SU-DHL-6 (cell line): ENCODE measurements around the gene CRHR2.

Experiments
- H2AFZ ChIP-seq: fragments of 200-600 bp; sonication (generic); 2 replicates; pipeline ENCODE4 v1.6.1; 2014; ENCODE audit warnings: low read depth, mild to moderate bottlenecking, moderate library complexity, mixed read lengths, antibody characterized with exemption, low read length; ENCODE audit not compliant: severe bottlenecking
- H3F3A ChIP-seq: fragments of 200-600 bp; shearing (Covaris generic); 2 replicates; pipeline ENCODE4 v1.6.0; 2016; ENCODE audit warnings: antibody characterized with exemption, mild to moderate bottlenecking; ENCODE audit not compliant: insufficient read depth
- H3K27ac ChIP-seq: fragments of 200-600 bp; sonication (generic); 2 replicates; pipeline ENCODE4 v1.5.1; 2016; ENCODE audit warnings: low read depth, mild to moderate bottlenecking, low read length, moderate library complexity, mixed read lengths
- H3K27me3 ChIP-seq: fragments of 200-600 bp; sonication (generic), shearing (Covaris generic); 2 replicates; pipeline ENCODE4 v1.6.0; 2014; ENCODE audit warnings: mild to moderate bottlenecking, low read length
- H3K36me3 ChIP-seq: fragments of 200-600 bp; sonication (generic); 2 replicates; pipeline ENCODE4 v1.6.1; 2014; ENCODE audit warnings: mild to moderate bottlenecking, low read length, mixed read lengths
- H3K4me2 ChIP-seq: fragments of 300-600, 200-600 bp; shearing (Covaris generic), sonication (generic); 2 replicates; pipeline ENCODE4 v1.6.0; 2014; ENCODE audit warnings: low read length, low read depth, mild to moderate bottlenecking; ENCODE audit not compliant: poor library complexity, severe bottlenecking
- H3K4me3 ChIP-seq: fragments of 200-600 bp; sonication (generic); 2 replicates; pipeline ENCODE4 v1.5.1; 2014; ENCODE audit warnings: antibody characterized with exemption, low read length, mild to moderate bottlenecking, mixed read lengths; ENCODE audit not compliant: insufficient read depth, poor library complexity, severe bottlenecking
- H3K79me2 ChIP-seq: fragments of 200-600 bp; sonication (generic); 2 replicates; pipeline ENCODE4 v1.6.1; 2014; ENCODE audit warnings: mild to moderate bottlenecking, low read length, moderate library complexity; ENCODE audit not compliant: insufficient read depth
- H3K9ac ChIP-seq: fragments of 200-600 bp; sonication (generic); 2 replicates; pipeline ENCODE4 v1.7.0; 2014; ENCODE audit warnings: mild to moderate bottlenecking, low read length
- H3K9me2 ChIP-seq: fragments of 200-600 bp; sonication (generic); replicated peaks from 2 replicates; pipeline ENCODE4 v1.6.1; 2014; ENCODE audit warnings: low read length; ENCODE audit not compliant: insufficient read depth
- H3K9me3 ChIP-seq: fragments of 200-600 bp; sonication (generic); 2 replicates; pipeline ENCODE4 v1.6.1; 2014; ENCODE audit warnings: low read length, mixed read lengths; ENCODE audit not compliant: insufficient read depth
- H4K20me1 ChIP-seq: fragments of 200-600 bp; sonication (generic); 2 replicates; pipeline ENCODE4 v1.6.1; 2014; ENCODE audit warnings: low read depth, mild to moderate bottlenecking, antibody characterized with exemption, low read length, moderate library complexity, mixed read lengths
- CTCF ChIP-seq: fragments of 200-600 bp; sonication (generic); IDR thresholded peaks from one replicate; pipeline ENCODE4 v1.5.1; 2017; ENCODE audit warnings: antibody characterized with exemption, mild to moderate bottlenecking, low read length, moderate library complexity; ENCODE audit not compliant: insufficient read depth, poor library complexity, severe bottlenecking
- EZH2phosphoT487 ChIP-seq: fragments of 200-600 bp; sonication (generic), shearing (Covaris generic); conservative IDR thresholded peaks from 2 replicates; pipeline ENCODE4 v1.6.1; 2018; ENCODE audit warnings: mild to moderate bottlenecking, antibody characterized with exemption, low read length, moderate library complexity, mixed read lengths

Gene CRHR2

GRCh38 chr7:30633223-30633622 lies 49.0 kb downstream of the CRHR2 start:
- Histone ChIP-seq H2AFZ (no peak overlapping the region), H3K79me2 (peaks cover 10% of the 10 kb centered on the region), H3K4me3 (no peak overlapping the region), H3K27ac (no peak overlapping the region), H3K9ac (no peak overlapping the region), H3K27me3 (no peaks in the 10 kb centered on the region), H4K20me1 (no peaks in the 10 kb centered on the region; the same call in 1 of the 2 replicates), H3K4me2 (no peak overlapping the region), H3K9me3 (no peaks in the 10 kb centered on the region), H3F3A (no peaks in the 10 kb centered on the region), H3K9me2 (no peaks in the 10 kb centered on the region), H3K36me3 (peaks cover 78% of the 10 kb centered on the region)
- TF ChIP-seq EZH2phosphoT487, result no peak
- TF ChIP-seq CTCF, result no peak

DNA sequence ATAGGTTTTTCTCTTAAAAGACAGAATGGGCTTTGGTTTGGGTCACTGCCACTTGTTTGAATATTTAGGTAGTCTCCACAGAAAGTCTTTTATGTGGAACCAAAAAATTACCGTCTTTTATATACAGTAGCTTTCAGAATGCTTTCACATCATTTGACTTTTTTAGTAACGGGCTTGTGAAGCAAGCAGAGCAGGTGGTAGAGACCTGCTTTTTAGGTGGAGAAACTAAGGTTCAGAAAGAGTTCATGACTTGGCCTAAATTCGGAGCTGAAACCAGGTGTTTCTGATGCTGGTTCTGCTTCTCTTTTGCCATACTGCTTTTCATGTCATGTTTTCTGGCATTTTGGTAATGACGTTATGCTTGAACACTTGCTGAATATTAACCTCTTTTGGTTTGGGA lies 51.3 kb downstream of the CRHR2 start:
- peaks cover 9% of the 10 kb centered on the region for H3K79me2 ChIP-seq
- no peaks in the 10 kb centered on the region for H3F3A ChIP-seq
- H3K27ac ChIP-seq, result no peak overlapping the region
- H3K9me3 ChIP-seq, result no peaks in the 10 kb centered on the region
- H3K4me3 ChIP-seq, result no peak overlapping the region
- H3K9me2 ChIP-seq, result no peaks in the 10 kb centered on the region
- no peaks in the 10 kb centered on the region; the same call in 1 of the 2 replicates for H4K20me1 ChIP-seq
- no peak overlapping the region for H2AFZ ChIP-seq
- H3K27me3 ChIP-seq, result no peaks in the 10 kb centered on the region
- TF ChIP-seq EZH2phosphoT487 (no peak), CTCF (no peak)
- H3K9ac ChIP-seq, result no peak overlapping the region
- H3K36me3 ChIP-seq, result peaks cover 86% of the 10 kb centered on the region
- H3K4me2 ChIP-seq, result no peak overlapping the region

DNA sequence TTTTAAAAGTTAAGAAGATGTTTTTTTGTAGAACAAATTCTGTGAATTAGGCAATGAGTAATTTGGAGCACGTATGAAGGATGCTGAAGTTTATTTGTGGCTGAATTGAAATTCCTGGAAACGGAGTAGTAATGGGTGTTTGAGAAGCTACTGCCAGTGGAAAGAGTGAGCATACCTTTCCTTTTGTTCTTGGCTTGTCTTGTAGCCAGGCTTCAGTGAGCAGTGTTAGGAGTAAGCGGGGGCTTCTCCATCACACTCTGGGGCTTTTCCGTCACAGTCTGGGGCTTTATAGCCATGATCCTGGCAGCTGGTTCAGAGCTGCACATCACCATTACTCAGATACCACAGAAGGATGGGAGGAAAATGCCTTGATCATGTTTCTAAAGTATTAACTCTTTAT lies 55.2 kb downstream of the CRHR2 start:
- no peaks in the 10 kb centered on the region for H3F3A ChIP-seq
- no peak overlapping the region for H3K4me3 ChIP-seq
- no peaks in the 10 kb centered on the region for H3K27me3 ChIP-seq
- H2AFZ ChIP-seq, result no peak overlapping the region
- peaks cover 5% of the 10 kb centered on the region; the same call in 1 of the 2 replicates for H3K79me2 ChIP-seq
- no peaks in the 10 kb centered on the region for H3K9me3 ChIP-seq
- TF ChIP-seq CTCF (no peak), EZH2phosphoT487 (no peak)
- no peak overlapping the region for H3K9ac ChIP-seq
- H3K27ac ChIP-seq, result no peak overlapping the region
- H3K4me2 ChIP-seq, result no peak overlapping the region
- H3K9me2 ChIP-seq, result no peaks in the 10 kb centered on the region
- H4K20me1 ChIP-seq, result no peaks in the 10 kb centered on the region; the same call in none of the 2 replicates
- peaks cover 82% of the 10 kb centered on the region for H3K36me3 ChIP-seq
